ENCODE results near the gene ERCC6L2. TPM values are rescaled to one million over a fixed set of nuclear protein-coding genes. Genes with fewer than 3 reads are reported as not detected.

ERCC6L2 gene
- total and polyA plus RNA-seq, 2 of the 8 experiments (the other 6 are each of a cell fraction or from before 2014, with no cell fraction given) = 9.8 to 50.0 TPM

DNA sequence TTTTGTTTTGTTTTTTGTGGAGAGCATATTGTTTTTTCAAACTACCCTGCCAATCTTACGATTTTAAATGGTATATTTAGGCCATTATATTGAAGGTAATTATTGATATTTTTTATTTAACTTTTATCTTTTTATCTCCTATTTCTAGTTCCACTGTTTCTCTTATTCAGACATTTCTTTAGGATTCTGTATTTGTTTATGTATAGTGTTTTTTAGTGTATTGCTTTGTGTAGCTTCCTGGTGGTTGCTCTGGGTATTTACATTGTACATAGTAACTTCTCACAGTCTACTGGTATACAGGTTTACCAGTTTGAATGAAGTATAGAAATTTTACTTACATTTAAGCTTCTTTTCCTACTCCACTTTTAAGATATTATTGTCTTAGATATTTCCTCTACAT is 63.2 kb downstream of the ERCC6L2 start:
- H3K27me3 ChIP-seq (replicated peaks in 1 of 4; ENCODE audit: control insufficient read depth in 3 of 4, extremely low read depth in 1 of 4, insufficient read depth in 3 of 4, low read length in 3 of 4) = no peaks in the 10 kb centered on the region
- peaks cover 0 to 26% (median 8%) of the 10 kb centered on the region in 4 experiments; a peak in 5 of 8 replicates for H3K36me3 ChIP-seq (ENCODE audit: control insufficient read depth in 2 of 4, insufficient read depth in 4 of 4, low read length in 3 of 4)
- no peaks in the 10 kb centered on the region for H4K20me1 ChIP-seq (replicated peaks in 1 of 2; ENCODE audit: control insufficient read depth in 1 of 2, insufficient read depth in 2 of 2, low read length in 2 of 2)
- no peak overlapping the region for H3K18ac ChIP-seq (ENCODE audit: extremely low read depth, low read length)
- no peak overlapping the region for H2BK15ac ChIP-seq (ENCODE audit: low read length)
- no peak overlapping the region for H4K91ac ChIP-seq (replicated peaks; ENCODE audit: insufficient read length, low read length)
- H3K23ac ChIP-seq (ENCODE audit: insufficient read length) = no peak overlapping the region
- 83% methylated on average over 1 of the region's 1 CpG; no CpG with 5 or more reads in 1 of the 2 experiments for WGBS, 2 experiments (ENCODE audit: extremely low coverage in 1 of 2, insufficient coverage in 1 of 2, insufficient read length in 1 of 2, insufficient replicate concordance in 2 of 2, low coverage in 1 of 2, low lambda C conversion rate in 2 of 2, missing lambda C conversion rate in 1 of 2)
- H3K23me2 ChIP-seq (ENCODE audit: low read depth, low read length) = no peaks in the 10 kb centered on the region
- H3K4me3 ChIP-seq (ENCODE audit: extremely low read depth in 1 of 4, insufficient read depth in 2 of 4, low read depth in 3 of 4, low read length in 4 of 4) = no peak overlapping the region
- H3K9ac ChIP-seq (replicated peaks in 1 of 4; ENCODE audit: extremely low read depth in 1 of 4, low read depth in 3 of 4, low read length in 3 of 4) = no peak overlapping the region
- no peaks in the 10 kb centered on the region for H3K9me3 ChIP-seq (ENCODE audit: insufficient read depth in 2 of 2, low read depth in 1 of 2, low read length in 1 of 2)
- H3K27ac ChIP-seq (ENCODE audit: low read depth, low read length) = no peak overlapping the region
- peaks cover 0 to 9% of the 10 kb centered on the region in 2 experiments; a peak in 1 of 4 replicates for H3K79me2 ChIP-seq (ENCODE audit: control insufficient read depth in 1 of 2, insufficient read depth in 2 of 2, low read length in 2 of 2)
- H4K8ac ChIP-seq (ENCODE audit: extremely low read depth, insufficient read depth, low read length) = no peak overlapping the region
- H3K56ac ChIP-seq (replicated peaks; ENCODE audit: insufficient read length, low read depth, low read length) = no peak overlapping the region
- H2AFZ ChIP-seq (ENCODE audit: low read length) = no peak overlapping the region
- no peak overlapping the region for H2AK5ac ChIP-seq (ENCODE audit: low read depth, low read length)
- peaks cover 0 to 2% (median 0%) of the 10 kb centered on the region in 4 experiments; a peak in 2 of 7 replicates for H3K4me1 ChIP-seq (replicated peaks in 1 of 4; ENCODE audit: control insufficient read depth in 3 of 4, insufficient read depth in 4 of 4, low read length in 3 of 4)
- FAIRE-seq = no peak
- ChIA-PET CTCF (ENCODE audit: partially characterized antibody) (interaction anchor here (0.6 kb wide), 2 partner anchors 65 to 263 kb away, joined by 3 to 4 read pairs; no protein-coding TSS in a partner anchor), POLR2A (ENCODE audit: partially characterized antibody) (no interaction called here)
- peaks cover 4% of the 10 kb centered on the region for H3K79me1 ChIP-seq (ENCODE audit: low read depth, low read length)
- no peak overlapping the region for H2BK120ac ChIP-seq (replicated peaks; ENCODE audit: low read depth, low read length)
- H3K4ac ChIP-seq (replicated peaks; ENCODE audit: insufficient read length, low read depth, low read length) = no peak overlapping the region
- no peak overlapping the region for H2BK12ac ChIP-seq (ENCODE audit: low read depth, low read length)
- H4K5ac ChIP-seq (ENCODE audit: insufficient read length, low read depth, low read length) = no peak overlapping the region
- no peak overlapping the region for H3K14ac ChIP-seq (ENCODE audit: insufficient read length)
- H2BK20ac ChIP-seq (ENCODE audit: low read length) = no peak overlapping the region
- H2BK5ac ChIP-seq (ENCODE audit: low read depth, low read length) = no peak overlapping the region
- no peak overlapping the region for H3K4me2 ChIP-seq (ENCODE audit: insufficient read depth in 1 of 2, low read depth in 2 of 2, low read length in 2 of 2)
- no peak for DNase-seq (ENCODE audit: low read depth in 1 of 2, low spot score in 2 of 2)
- TF ChIP-seq POU5F1 (IDR thresholded peaks at IDR 0.05; ENCODE audit: low read depth, low read length) (no peak), HDAC2 (IDR thresholded peaks at IDR 0.05; ENCODE audit: borderline replicate concordance in 1 of 2, low read depth in 2 of 2, low read length in 2 of 2) (no peak), POLR2AphosphoS5 (IDR thresholded peaks at IDR 0.05; ENCODE audit: low read depth, low read length) (no peak), KDM4A (IDR thresholded peaks at IDR 0.05; ENCODE audit: low read depth, low read length, severe bottlenecking) (no peak), TAF1 (IDR thresholded peaks at IDR 0.05; ENCODE audit: low read depth, low read length) (no peak), CTBP2 (IDR thresholded peaks at IDR 0.05; ENCODE audit: borderline replicate concordance, insufficient read depth, insufficient read length, low read length) (no peak), SP2 (IDR thresholded peaks at IDR 0.05; ENCODE audit: low read length) (no peak), SRF (IDR thresholded peaks at IDR 0.05; ENCODE audit: low read depth, low read length) (no peak), SIX5 (IDR thresholded peaks at IDR 0.05; ENCODE audit: low read depth, low read length) (no peak), TEAD4 (IDR thresholded peaks at IDR 0.05; ENCODE audit: low read depth, low read length) (no peak), JUN (IDR thresholded peaks at IDR 0.05; ENCODE audit: low read depth, low read length) (no peak), SIN3A (conservative IDR thresholded peaks at IDR 0.05 in 1 of 2, IDR thresholded peaks at IDR 0.05 in 1 of 2; ENCODE audit: low read depth in 1 of 2, low read length in 2 of 2) (no peak), BACH1 (IDR thresholded peaks at IDR 0.05; ENCODE audit: low read length) (no peak), TCF12 (IDR thresholded peaks at IDR 0.05; ENCODE audit: low read depth, low read length) (no peak), BCL11A (IDR thresholded peaks at IDR 0.05; ENCODE audit: low read depth in 2 of 2, low read length in 2 of 2) (no peak)
